A673 (cell line): ENCODE results near the gene DMXL2. TPM values are rescaled to one million over a fixed set of nuclear protein-coding genes. Genes with fewer than 3 reads are reported as not detected.

Experiments used
- BruUV-seq: library from RNA; stranded (reverse); fragments of 400-500 nt; replicated peaks from 2 replicates; lab custom pipeline; 2021; lab: Mats Ljungman, UMichigan
- CTCF ChIA-PET: fragments of 300-600 bp; sonication (Branson Sonifier 250); formaldehyde crosslinking; loops from one replicate; lab custom pipeline; 2022; ENCODE audit warnings: antibody characterized with exemption; lab: Charles Lee
- POLR2A ChIA-PET: fragments of 300-600 bp; sonication (Branson Sonifier 250); formaldehyde crosslinking; loops from one replicate; lab custom pipeline; 2022; ENCODE audit warnings: antibody characterized with exemption; ENCODE audit not compliant: low non-redundant PET; lab: Charles Lee
- DNase-seq: peaks from one replicate; pipeline ENCODE4 v3.0.0-alpha.2; 2015; ENCODE audit warnings: low spot score
- H3K27ac ChIP-seq: fragments of 200-600 bp; sonication (generic); 2 replicates; pipeline ENCODE4 v1.5.1; 2016; ENCODE audit warnings: mixed run types, low read depth, mild to moderate bottlenecking, mixed read lengths, antibody characterized with exemption, low read length; ENCODE audit not compliant: poor library complexity, severe bottlenecking
- H3K27me3 ChIP-seq: fragments of 200-600 bp; sonication (generic); replicated peaks from 2 replicates; pipeline ENCODE4 v1.6.1; 2017; ENCODE audit warnings: mixed run types, low read depth, mild to moderate bottlenecking, mixed read lengths, antibody characterized with exemption, low read length; ENCODE audit not compliant: insufficient read depth, poor library complexity
- H3K36me3 ChIP-seq: fragments of 200-600 bp; sonication (generic); 2 replicates; pipeline ENCODE4 v1.6.1; 2016; ENCODE audit warnings: mixed run types, mild to moderate bottlenecking, mixed read lengths, antibody characterized with exemption, low read length; ENCODE audit not compliant: insufficient read depth, poor library complexity, severe bottlenecking
- H3K4me1 ChIP-seq: fragments of 200-600 bp; sonication (generic); 2 replicates; pipeline ENCODE4 v1.6.1; 2017; ENCODE audit warnings: mixed run types, mild to moderate bottlenecking, mixed read lengths, antibody characterized with exemption, low read length; ENCODE audit not compliant: insufficient read depth, poor library complexity, severe bottlenecking
- H3K4me3 ChIP-seq: fragments of 200-600 bp; sonication (generic); 2 replicates; pipeline ENCODE4 v1.5.1; 2016; ENCODE audit warnings: low read depth, mixed run types, mild to moderate bottlenecking, mixed read lengths, low read length; ENCODE audit not compliant: poor library complexity, severe bottlenecking
- H3K9me3 ChIP-seq: fragments of 200-600 bp; sonication (generic); 2 replicates; pipeline ENCODE4 v1.6.1; 2016; ENCODE audit warnings: mixed run types, low read depth, mild to moderate bottlenecking, mixed read lengths, antibody characterized with exemption, low read length; ENCODE audit not compliant: poor library complexity, severe bottlenecking
- EZH2 ChIP-seq: fragments of 200-600 bp; sonication (generic); IDR thresholded peaks from 2 replicates; pipeline ENCODE4 v1.6.1; 2017; ENCODE audit warnings: borderline replicate concordance, low read depth, mild to moderate bottlenecking, mixed read lengths, antibody characterized with exemption, low read length; ENCODE audit not compliant: poor library complexity, severe bottlenecking
- intact Hi-C: fragments of 100-400 bp; cut with micrococcal nuclease; formaldehyde crosslinking; loops from one replicate; pipeline ENCODE4 v1.10.0; 2022; ENCODE audit not compliant: unreplicated experiment
- total RNA-seq: library from RNA; stranded (reverse); gene quantifications from 2 replicates; pipeline ENCODE4 v1.2.3, GENCODE V29; 2021
- TF ChIP-seq, protein P1 (sequence below): fragments of 300-800, 200-600 bp; sonication (generic); conservative IDR thresholded peaks from 2 replicates; pipeline ENCODE4 v1.5.1; 2017; ENCODE audit warnings: low read depth, mild to moderate bottlenecking, antibody characterized with exemption, low read length, moderate library complexity, mixed read lengths

DMXL2 gene
- total RNA-seq, 1 experiment from 2014 or later = 23.2 TPM

DNA sequence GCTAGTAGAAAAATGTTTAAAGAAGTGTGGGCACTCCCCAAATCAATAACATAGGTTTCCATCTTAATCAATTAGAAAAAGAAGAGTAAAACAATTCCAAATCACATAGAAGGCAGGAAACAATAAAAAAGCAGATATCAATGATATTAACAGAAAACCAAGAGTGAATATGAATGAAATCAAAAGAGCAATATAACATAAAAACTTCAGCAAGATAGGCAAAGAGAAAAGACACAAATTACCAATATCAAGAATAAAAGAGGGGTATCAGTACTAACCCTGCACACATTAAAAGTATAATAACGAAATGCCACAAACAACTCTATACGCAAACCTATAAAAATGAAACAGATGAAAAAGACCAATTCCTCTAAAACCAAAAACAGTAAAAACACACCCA is 19.6 kb downstream of the DMXL2 start:
- no peak overlapping the region for H3K27ac ChIP-seq
- no peaks in the 10 kb centered on the region for H3K36me3 ChIP-seq
- no TSS peak for BruUV-seq
- no peaks in the 10 kb centered on the region for H3K4me1 ChIP-seq
- H3K4me3 ChIP-seq = no peak overlapping the region
- no peaks in the 10 kb centered on the region for H3K27me3 ChIP-seq
- ChIA-PET POLR2A (no interaction called here), CTCF (no interaction called here)
- no peaks in the 10 kb centered on the region for H3K9me3 ChIP-seq
- TF ChIP-seq, protein P1, sequence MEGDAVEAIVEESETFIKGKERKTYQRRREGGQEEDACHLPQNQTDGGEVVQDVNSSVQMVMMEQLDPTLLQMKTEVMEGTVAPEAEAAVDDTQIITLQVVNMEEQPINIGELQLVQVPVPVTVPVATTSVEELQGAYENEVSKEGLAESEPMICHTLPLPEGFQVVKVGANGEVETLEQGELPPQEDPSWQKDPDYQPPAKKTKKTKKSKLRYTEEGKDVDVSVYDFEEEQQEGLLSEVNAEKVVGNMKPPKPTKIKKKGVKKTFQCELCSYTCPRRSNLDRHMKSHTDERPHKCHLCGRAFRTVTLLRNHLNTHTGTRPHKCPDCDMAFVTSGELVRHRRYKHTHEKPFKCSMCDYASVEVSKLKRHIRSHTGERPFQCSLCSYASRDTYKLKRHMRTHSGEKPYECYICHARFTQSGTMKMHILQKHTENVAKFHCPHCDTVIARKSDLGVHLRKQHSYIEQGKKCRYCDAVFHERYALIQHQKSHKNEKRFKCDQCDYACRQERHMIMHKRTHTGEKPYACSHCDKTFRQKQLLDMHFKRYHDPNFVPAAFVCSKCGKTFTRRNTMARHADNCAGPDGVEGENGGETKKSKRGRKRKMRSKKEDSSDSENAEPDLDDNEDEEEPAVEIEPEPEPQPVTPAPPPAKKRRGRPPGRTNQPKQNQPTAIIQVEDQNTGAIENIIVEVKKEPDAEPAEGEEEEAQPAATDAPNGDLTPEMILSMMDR = no peak
- no peak for TF ChIP-seq EZH2
- no peak for DNase-seq
- intact Hi-C loops = no loop called here

DNA sequence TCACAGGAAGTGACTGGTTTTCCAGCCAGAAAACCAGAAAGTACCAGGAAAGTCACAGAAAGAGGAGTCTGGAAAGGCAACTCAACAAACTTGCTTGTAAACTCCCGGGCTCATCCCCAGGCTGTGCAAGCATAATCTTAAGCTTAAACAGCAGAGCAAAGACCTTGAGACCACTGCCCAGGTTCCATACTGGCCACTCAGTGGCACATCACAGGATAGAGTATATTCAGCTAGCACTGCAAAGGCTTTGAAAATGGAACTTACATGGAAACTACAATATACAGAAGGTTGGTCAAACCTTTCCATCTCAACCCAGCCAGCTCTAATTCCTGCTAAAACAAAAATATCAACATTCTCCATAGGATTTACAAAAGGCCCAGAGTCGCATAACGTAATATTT is 20.1 kb downstream of the DMXL2 start:
- ChIA-PET CTCF (no interaction called here), POLR2A (no interaction called here)
- Histone ChIP-seq H3K27me3 (no peaks in the 10 kb centered on the region), H3K27ac (no peak overlapping the region), H3K4me3 (no peak overlapping the region), H3K36me3 (no peaks in the 10 kb centered on the region), H3K4me1 (no peaks in the 10 kb centered on the region), H3K9me3 (no peaks in the 10 kb centered on the region)
- intact Hi-C loops = no loop called here
- TF ChIP-seq, protein P1 = no peak
- no peak for DNase-seq
- no TSS peak for BruUV-seq

DNA sequence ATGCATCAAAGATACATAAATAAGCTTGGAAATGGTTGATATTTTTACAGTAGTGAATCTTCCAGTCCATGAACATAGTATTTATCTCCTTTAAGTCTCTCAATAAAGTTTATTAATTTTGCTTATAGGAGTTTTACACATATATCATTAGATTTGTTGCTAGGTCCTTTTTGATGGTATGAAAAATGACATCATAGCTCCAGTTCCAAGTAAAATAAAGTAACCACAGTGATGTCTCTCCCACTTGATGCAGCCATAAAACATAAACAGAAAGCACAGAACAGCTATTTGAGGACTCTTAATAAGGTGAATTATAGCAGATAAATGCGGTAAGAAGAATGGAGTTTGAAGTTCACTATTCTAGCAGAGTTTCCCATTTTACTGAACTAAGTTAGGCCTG is 20.8 kb downstream of the DMXL2 start:
- Histone ChIP-seq H3K36me3 (no peaks in the 10 kb centered on the region), H3K27me3 (no peaks in the 10 kb centered on the region), H3K4me1 (no peaks in the 10 kb centered on the region), H3K27ac (no peak overlapping the region), H3K9me3 (no peaks in the 10 kb centered on the region), H3K4me3 (no peak overlapping the region)
- intact Hi-C loops = no loop called here
- no TSS peak for BruUV-seq
- ChIA-PET CTCF (no interaction called here), POLR2A (no interaction called here)
- DNase-seq = no peak
- TF ChIP-seq EZH2 = no peak
- TF ChIP-seq, protein P1 = no peak
